ENCODE results near the gene ASIC2.

The ASIC2 gene

DNA sequence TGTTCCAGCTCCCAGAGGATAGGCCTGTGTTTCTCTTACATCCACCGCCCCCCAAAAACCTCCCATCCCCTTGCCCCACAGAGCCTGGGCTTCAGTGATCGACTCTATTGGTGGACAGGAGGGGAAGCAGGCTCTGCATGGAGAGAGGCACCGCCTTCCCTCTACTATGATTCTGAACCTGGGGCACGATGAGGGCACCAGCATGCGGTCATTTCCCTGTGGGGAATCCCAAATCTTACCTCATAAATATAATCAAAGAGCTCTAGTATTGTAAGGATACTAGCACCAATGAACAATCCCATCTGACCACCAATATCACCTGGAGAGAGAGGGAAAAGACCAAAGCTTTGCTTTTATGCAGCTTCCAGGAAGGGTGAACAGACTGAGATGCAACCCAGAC, 275.7 kb downstream of the ASIC2 start:
- H3K9me3 ChIP-seq (ENCODE audit: control insufficient read depth, insufficient read depth, low read depth, low read length): no peaks in the 10 kb centered on the region
- no peak overlapping the region for H3K4me3 ChIP-seq (ENCODE audit: low read depth, low read length)
- no peak overlapping the region for H3K27ac ChIP-seq (ENCODE audit: extremely low read depth, low read depth, low read length)
- no peaks in the 10 kb centered on the region for H3K4me1 ChIP-seq (ENCODE audit: control insufficient read depth, insufficient read depth, low read length)
- ChIA-PET CTCF (interaction anchor here (1.1 kb wide), 1 partner anchor 19 kb away, joined by 3 read pairs; no protein-coding TSS in a partner anchor), POLR2A (no interaction called here)
- no peaks in the 10 kb centered on the region for H3K36me3 ChIP-seq (ENCODE audit: control insufficient read depth in 2 of 2, insufficient read depth in 1 of 2, low read length in 2 of 2)
- TF ChIP-seq ZXDB (tag by site-specific recombination; IDR thresholded peaks at IDR 0.05): no peak

DNA sequence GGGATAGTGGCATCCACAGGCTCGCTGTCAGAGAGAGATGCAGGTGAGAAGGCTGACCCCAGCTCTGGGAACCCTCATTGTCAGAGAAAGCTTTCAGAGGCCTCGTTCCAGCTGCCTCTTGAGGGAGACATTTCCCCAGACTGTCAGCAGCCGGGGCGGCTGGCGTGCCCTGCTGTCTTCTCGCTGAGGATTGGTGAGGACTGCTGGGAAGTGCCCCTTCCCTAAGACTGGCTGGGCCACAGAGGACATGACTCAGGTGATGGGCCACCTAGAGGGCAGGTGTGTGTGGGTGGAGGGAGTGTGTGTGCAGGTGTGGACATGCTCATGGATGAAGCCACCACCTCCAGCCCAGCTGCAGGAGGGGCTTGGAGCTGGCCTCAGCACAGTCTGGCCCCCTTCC, 276.2 kb downstream of the ASIC2 start:
- Histone ChIP-seq H3K36me3 (ENCODE audit: control insufficient read depth in 2 of 2, insufficient read depth in 1 of 2, low read length in 2 of 2) (no peaks in the 10 kb centered on the region), H3K27ac (ENCODE audit: extremely low read depth, low read depth, low read length) (no peak overlapping the region), H3K4me3 (ENCODE audit: low read depth, low read length) (no peak overlapping the region), H3K9me3 (ENCODE audit: control insufficient read depth, insufficient read depth, low read depth, low read length) (no peaks in the 10 kb centered on the region), H3K4me1 (ENCODE audit: control insufficient read depth, insufficient read depth, low read length) (no peaks in the 10 kb centered on the region)
- ChIA-PET POLR2A (no interaction called here), CTCF (interaction anchor here (1.1 kb wide), 1 partner anchor 19 kb away, joined by 3 read pairs; no protein-coding TSS in a partner anchor)
- TF ChIP-seq ZNF561 (tag by site-specific recombination; IDR thresholded peaks at IDR 0.05; ENCODE audit: borderline replicate concordance) (no peak), ZNF391 (tag by site-specific recombination; IDR thresholded peaks at IDR 0.05; ENCODE audit: borderline replicate concordance, low read depth) (no peak), ZEB2 (tag by site-specific recombination; IDR thresholded peaks at IDR 0.05) (no peak), IKZF3 (tag by site-specific recombination; IDR thresholded peaks at IDR 0.05) (no peak), ZNF184 (tag by site-specific recombination; IDR thresholded peaks at IDR 0.05) (no peak), ZNF239 (tag by site-specific recombination; IDR thresholded peaks at IDR 0.05) (no peak)

DNA sequence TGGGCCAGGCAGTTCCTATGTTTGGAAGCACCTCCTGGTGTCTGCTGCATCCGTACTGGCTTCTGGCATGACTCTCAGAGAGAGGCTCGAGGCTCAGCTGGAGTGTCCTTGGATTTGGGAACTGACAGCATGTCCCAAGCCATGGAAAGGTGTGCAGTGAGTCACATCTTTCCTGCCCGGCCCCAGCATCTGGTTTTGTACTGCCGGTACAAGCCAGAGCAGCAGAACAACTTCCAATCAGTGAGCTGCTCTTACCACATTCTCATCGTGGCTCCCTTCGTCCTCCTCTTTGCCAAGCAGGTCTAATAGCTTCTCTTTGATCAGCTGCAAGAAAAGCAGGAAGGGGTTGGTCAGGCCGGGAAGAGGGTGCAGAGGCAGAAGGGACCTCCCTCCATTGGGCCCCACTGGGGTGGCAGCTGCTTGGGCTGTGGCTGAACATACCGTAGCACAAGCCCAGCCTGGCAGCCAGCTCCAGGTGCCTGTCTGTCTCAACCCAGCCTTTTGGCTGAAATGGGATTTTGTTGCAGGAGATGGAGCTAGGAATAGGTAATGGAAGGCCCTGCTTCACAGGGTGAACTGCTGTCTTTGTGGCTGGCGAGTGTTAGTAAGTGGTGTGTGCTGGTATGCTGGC, 277.3 kb downstream of the ASIC2 start:
- H3K36me3 ChIP-seq (ENCODE audit: control insufficient read depth in 2 of 2, insufficient read depth in 1 of 2, low read length in 2 of 2): no peaks in the 10 kb centered on the region
- H3K4me1 ChIP-seq (ENCODE audit: control insufficient read depth, insufficient read depth, low read length): no peaks in the 10 kb centered on the region
- POLR2A ChIA-PET: no interaction called here
- TF ChIP-seq ZSCAN23 (tag by site-specific recombination; IDR thresholded peaks at IDR 0.05) (no peak), KLF1 (tag by site-specific recombination; IDR thresholded peaks at IDR 0.05) (no peak), ZNF621 (tag by site-specific recombination; IDR thresholded peaks at IDR 0.05) (no peak), HOXD13 (CRISPR knock-in tag; IDR thresholded peaks at IDR 0.05; ENCODE audit: borderline replicate concordance) (no peak), ZNF626 (tag by site-specific recombination; IDR thresholded peaks at IDR 0.05) (no peak), ZBTB8A (tag by site-specific recombination; IDR thresholded peaks at IDR 0.05) (no peak), SP2 (tag by site-specific recombination; IDR thresholded peaks at IDR 0.05) (no peak), ZBTB20 (tag by site-specific recombination; IDR thresholded peaks at IDR 0.05) (no peak), ZNF558 (tag by site-specific recombination; IDR thresholded peaks at IDR 0.05) (no peak), ZIC2 (tag by site-specific recombination; IDR thresholded peaks at IDR 0.05) (no peak), ZNF354C (tag by site-specific recombination; IDR thresholded peaks at IDR 0.05; ENCODE audit: borderline replicate concordance, low read depth) (no peak)
- TF ChIP-seq, protein P1, sequence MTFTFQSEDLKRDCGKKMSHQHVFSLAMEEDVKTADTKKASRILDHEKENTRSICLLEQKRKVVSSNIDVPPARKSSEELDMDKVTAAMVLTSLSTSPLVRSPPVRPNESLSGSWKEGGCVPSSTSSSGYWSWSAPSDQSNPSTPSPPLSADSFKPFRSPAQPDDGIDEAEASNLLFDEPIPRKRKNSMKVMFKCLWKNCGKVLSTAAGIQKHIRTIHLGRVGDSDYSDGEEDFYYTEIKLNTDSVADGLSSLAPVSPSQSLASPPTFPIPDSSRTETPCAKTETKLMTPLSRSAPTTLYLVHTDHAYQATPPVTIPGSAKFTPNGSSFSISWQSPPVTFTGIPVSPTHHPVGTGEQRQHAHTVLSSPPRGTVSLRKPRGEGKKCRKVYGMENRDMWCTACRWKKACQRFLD (tag by site-specific recombination; IDR thresholded peaks at IDR 0.05): no peak
- H3K4me3 ChIP-seq (ENCODE audit: low read depth, low read length): no peak overlapping the region
- CTCF ChIA-PET: interaction anchor here (0.9 to 1.5 kb wide), 2 partner anchors 14 to 23 kb away, joined by 3 to 5 read pairs; no protein-coding TSS in a partner anchor
- no peak overlapping the region for H3K27ac ChIP-seq (ENCODE audit: extremely low read depth, low read depth, low read length)
- no peaks in the 10 kb centered on the region for H3K9me3 ChIP-seq (ENCODE audit: control insufficient read depth, insufficient read depth, low read depth, low read length)

DNA sequence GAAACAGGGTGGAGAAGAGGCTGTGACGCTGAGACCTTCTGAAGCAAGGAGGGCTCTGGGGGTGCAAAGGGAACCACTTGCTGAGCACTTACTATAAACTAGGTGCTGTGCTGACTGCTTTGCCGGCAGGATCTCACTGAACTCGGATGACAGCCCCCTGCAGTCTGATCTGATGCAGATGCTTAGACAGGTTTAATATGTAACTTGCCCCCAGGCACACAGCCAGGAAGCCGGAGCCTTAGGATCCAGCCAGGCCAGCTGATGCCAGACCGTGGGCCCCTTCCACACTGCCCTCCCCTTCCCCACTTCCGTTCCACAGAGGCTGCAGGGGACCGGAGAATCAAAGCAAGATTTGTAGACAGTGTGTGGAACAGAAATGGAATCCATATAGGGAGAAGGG, 278.3 kb downstream of the ASIC2 start:
- Histone ChIP-seq H3K4me1 (ENCODE audit: control insufficient read depth, insufficient read depth, low read length) (no peaks in the 10 kb centered on the region), H3K27ac (ENCODE audit: extremely low read depth, low read depth, low read length) (no peak overlapping the region), H3K9me3 (ENCODE audit: control insufficient read depth, insufficient read depth, low read depth, low read length) (no peaks in the 10 kb centered on the region), H3K36me3 (ENCODE audit: control insufficient read depth in 2 of 2, insufficient read depth in 1 of 2, low read length in 2 of 2) (no peaks in the 10 kb centered on the region), H3K4me3 (ENCODE audit: low read depth, low read length) (no peak overlapping the region)
- ChIA-PET CTCF (interaction anchor here (0.9 to 1.3 kb wide), 2 partner anchors 24 kb away, joined by 3 to 5 read pairs; no protein-coding TSS in a partner anchor), POLR2A (no interaction called here)
- TF ChIP-seq ZNF585B (tag by site-specific recombination; IDR thresholded peaks at IDR 0.05) (no peak), ZFP69B (tag by site-specific recombination; IDR thresholded peaks at IDR 0.05) (no peak), REPIN1 (tag by site-specific recombination; IDR thresholded peaks at IDR 0.05; ENCODE audit: low read depth) (no peak), ZNF677 (tag by site-specific recombination; IDR thresholded peaks at IDR 0.05) (no peak), ZNF2 (tag by site-specific recombination; IDR thresholded peaks at IDR 0.05) (no peak), ZSCAN16 (tag by site-specific recombination; IDR thresholded peaks at IDR 0.05) (no peak), ZNF600 (tag by site-specific recombination; IDR thresholded peaks at IDR 0.05) (no peak), ZNF274 (IDR thresholded peaks at IDR 0.05; ENCODE audit: low read length) (no peak), ZNF274 (tag by site-specific recombination; IDR thresholded peaks at IDR 0.05; ENCODE audit: borderline replicate concordance) (no peak), ZNF354C (tag by site-specific recombination; IDR thresholded peaks at IDR 0.05; ENCODE audit: borderline replicate concordance, low read depth) (no peak)
- TF ChIP-seq, protein P2, sequence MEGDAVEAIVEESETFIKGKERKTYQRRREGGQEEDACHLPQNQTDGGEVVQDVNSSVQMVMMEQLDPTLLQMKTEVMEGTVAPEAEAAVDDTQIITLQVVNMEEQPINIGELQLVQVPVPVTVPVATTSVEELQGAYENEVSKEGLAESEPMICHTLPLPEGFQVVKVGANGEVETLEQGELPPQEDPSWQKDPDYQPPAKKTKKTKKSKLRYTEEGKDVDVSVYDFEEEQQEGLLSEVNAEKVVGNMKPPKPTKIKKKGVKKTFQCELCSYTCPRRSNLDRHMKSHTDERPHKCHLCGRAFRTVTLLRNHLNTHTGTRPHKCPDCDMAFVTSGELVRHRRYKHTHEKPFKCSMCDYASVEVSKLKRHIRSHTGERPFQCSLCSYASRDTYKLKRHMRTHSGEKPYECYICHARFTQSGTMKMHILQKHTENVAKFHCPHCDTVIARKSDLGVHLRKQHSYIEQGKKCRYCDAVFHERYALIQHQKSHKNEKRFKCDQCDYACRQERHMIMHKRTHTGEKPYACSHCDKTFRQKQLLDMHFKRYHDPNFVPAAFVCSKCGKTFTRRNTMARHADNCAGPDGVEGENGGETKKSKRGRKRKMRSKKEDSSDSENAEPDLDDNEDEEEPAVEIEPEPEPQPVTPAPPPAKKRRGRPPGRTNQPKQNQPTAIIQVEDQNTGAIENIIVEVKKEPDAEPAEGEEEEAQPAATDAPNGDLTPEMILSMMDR (tag by site-specific recombination; IDR thresholded peaks at IDR 0.05): no peak
